GM21528 (cell line): ENCODE results near the gene DUSP16.
"Not testable (repeated sequence)": the region's sequence is repeated elsewhere in the genome, so short reads cannot be mapped to it uniquely, and the experiment has no call there.

Experiments used
- ATAC-seq: cut with Tn5 transposase; IDR thresholded peaks from one replicate; pipeline ENCODE4 v1.9.1; 2021; ENCODE audit warnings: mild to moderate bottlenecking, moderate library complexity; ENCODE audit not compliant: unreplicated experiment, low FRiP score

Gene DUSP16

GRCh38 chr12:12562585-12563261 lies at the start of gene DUSP16:
Gene DUSP16, minus strand, starts transcription at chr12:12562863. Its CDS starts 41,765 bp downstream, at chr12:12521098.
- peak; percentile 75 for ATAC-seq

GRCh38 chr12:12612358-12612757 lies 49.7 kb upstream of the DUSP16 start:
- ATAC-seq: peak; percentile 2

- ATAC-seq: peak; percentile 85
Measured at GRCh38 chr12:12611512-12612306, 49.0 kb upstream of the DUSP16 start, which contains the start of gene CREBL2. Gene CREBL2, plus strand, starts transcription at chr12:12611876. Its CDS starts 297 bp downstream, at chr12:12612173.

- ATAC-seq: no peak
Measured at GRCh38 chr12:12610711-12611110, 48.0 kb upstream of the DUSP16 start.

GRCh38 chr12:12609692-12610091 lies 47.0 kb upstream of the DUSP16 start:
- ATAC-seq: no peak

GRCh38 chr12:12608557-12608957 lies 45.9 kb upstream of the DUSP16 start:
- ATAC-seq: no peak

GRCh38 chr12:12606781-12607589 lies 44.3 kb upstream of the DUSP16 start:
- no peak for ATAC-seq

GRCh38 chr12:12604740-12605139 lies 42.1 kb upstream of the DUSP16 start:
- ATAC-seq: no peak

GRCh38 chr12:12600659-12601058 lies 38.0 kb upstream of the DUSP16 start:
- ATAC-seq: no peak

- ATAC-seq: no peak
Measured at GRCh38 chr12:12599750-12600643, 37.3 kb upstream of the DUSP16 start.

GRCh38 chr12:12598864-12599263 lies 36.2 kb upstream of the DUSP16 start:
- no peak for ATAC-seq

GRCh38 chr12:12596598-12596997 lies 33.9 kb upstream of the DUSP16 start:
- ATAC-seq: not testable (repeated sequence)

GRCh38 chr12:12595929-12596328 lies 33.3 kb upstream of the DUSP16 start:
- not testable (repeated sequence) for ATAC-seq

GRCh38 chr12:12592930-12593329 lies 30.3 kb upstream of the DUSP16 start:
- no peak for ATAC-seq

GRCh38 chr12:12590961-12591360 lies 28.3 kb upstream of the DUSP16 start:
- no peak for ATAC-seq

GRCh38 chr12:12588436-12588835 lies 25.8 kb upstream of the DUSP16 start:
- ATAC-seq: not testable (repeated sequence)

- no peak for ATAC-seq
Measured at GRCh38 chr12:12587878-12588277, 25.2 kb upstream of the DUSP16 start.

GRCh38 chr12:12586879-12587675 lies 24.4 kb upstream of the DUSP16 start:
- no peak for ATAC-seq
